SK-N-MC (cell line): ENCODE data around the gene TRHDE.

Experiments
- EZH2 ChIP-seq: fragments of 200-600 bp; sonication (generic); IDR thresholded peaks from one replicate; pipeline ENCODE4 v1.6.1; 2017; ENCODE audit warnings: antibody characterized with exemption
- POLR2AphosphoS5 ChIP-seq: IDR thresholded peaks from 2 replicates; pipeline ENCODE4 v1.6.1; 2012; ENCODE audit warnings: mild to moderate bottlenecking, low read depth, low read length, borderline replicate concordance

- TF ChIP-seq POLR2AphosphoS5: no peak
- TF ChIP-seq EZH2: no peak
Measured at GRCh38 chr12:72434999-72435398, 162.8 kb downstream of the TRHDE start.
